SK-N-SH (cell line): ENCODE measurements around the gene MEX3A. TPM values are rescaled to one million over a fixed set of nuclear protein-coding genes. Genes with fewer than 3 reads are reported as not detected.

Source experiments
- CTCF ChIA-PET: fragments of 300-600, 350-600 bp; formaldehyde crosslinking; extraction: SDS; loops from one replicate; lab custom pipeline; 2021; lab: Yijun Ruan, JAX
- POLR2A ChIA-PET: fragments of 350-600 bp; sonication (Branson Sonifier 250); formaldehyde crosslinking; extraction: SDS; loops from one replicate; lab custom pipeline; 2020; ENCODE audit warnings: antibody characterized with exemption, inconsistent platforms; lab: Yijun Ruan, JAX
- DNase-seq: peaks from one replicate; pipeline ENCODE4 v3.0.0; 2012
- H2AFZ ChIP-seq: fragments of 200-600 bp; sonication (generic); 2 replicates; pipeline ENCODE4 v1.8.1; 2016; ENCODE audit warnings: antibody characterized with exemption, mild to moderate bottlenecking, low read depth
- H3F3A ChIP-seq: fragments of 200-600 bp; sonication (generic); replicated peaks from 2 replicates; pipeline ENCODE3; 2016; ENCODE audit warnings: antibody characterized with exemption, mild to moderate bottlenecking; ENCODE audit not compliant: insufficient read depth
- H3K27ac ChIP-seq, 2 experiments: fragments of 200-500 bp in 1 of 2; fragments of 200-600 bp in 1 of 2; sonication (Bioruptor generic) in 1 of 2; sonication (generic), shearing (Covaris generic) in 1 of 2; 2 replicates each; pipeline versions ENCODE4 v1.5.1 to v1.6.1; 2014 to 2016; ENCODE audit warnings: low read depth in 2 of 2, inconsistent platforms in 1 of 2, low read length in 1 of 2, mild to moderate bottlenecking in 1 of 2, mixed read lengths in 1 of 2
- H3K27me3 ChIP-seq: fragments of 200-600 bp; sonication (generic), shearing (Covaris generic); 2 replicates; pipeline ENCODE4 v1.6.1; 2016; ENCODE audit warnings: mixed run types; ENCODE audit not compliant: insufficient read depth
- H3K36me3 ChIP-seq, 2 experiments: fragments of 200-500 bp in 1 of 2; fragments of 200-600 bp in 1 of 2; sonication (Bioruptor generic) in 1 of 2; sonication (generic) in 1 of 2; replicated peaks in 1 of 2; 2 replicates each; pipeline versions ENCODE3 to v1.5.1; 2014 to 2016; ENCODE audit warnings: low read length in 1 of 2, mild to moderate bottlenecking in 1 of 2; ENCODE audit not compliant: insufficient read depth in 2 of 2, control insufficient read depth in 1 of 2
- H3K4me1 ChIP-seq, 2 experiments: fragments of 200-500 bp in 1 of 2; fragments of 200-600 bp in 1 of 2; sonication (Bioruptor generic) in 1 of 2; sonication (generic), shearing (Covaris generic) in 1 of 2; 2 replicates each; pipeline versions ENCODE4 v1.5.1 to v1.6.1; 2014 to 2016; ENCODE audit warnings: low read depth in 1 of 2, low read length in 1 of 2, mixed run types in 1 of 2; ENCODE audit not compliant: insufficient read depth in 2 of 2, control insufficient read depth in 1 of 2
- H3K4me2 ChIP-seq: fragments of 200-600 bp; sonication (generic), shearing (Covaris generic); 2 replicates; pipeline ENCODE4 v1.6.1; 2017; ENCODE audit warnings: mixed run types
- H3K4me3 ChIP-seq, 2 experiments: fragments of 200-500 bp in 1 of 2; fragments of 200-600 bp in 1 of 2; sonication (Bioruptor generic) in 1 of 2; sonication (generic), shearing (Covaris generic) in 1 of 2; 2 replicates each; pipeline versions ENCODE4 v1.5.1 to v1.8.1; 2014 to 2016; ENCODE audit warnings: low read depth in 2 of 2, inconsistent platforms in 1 of 2, low read length in 1 of 2, mild to moderate bottlenecking in 1 of 2, mixed read lengths in 1 of 2, moderate library complexity in 1 of 2
- H3K79me2 ChIP-seq: fragments of 200-600 bp; sonication (generic); 2 replicates; pipeline ENCODE4 v1.8.1; 2017; ENCODE audit warnings: mild to moderate bottlenecking; ENCODE audit not compliant: insufficient read depth
- H3K9ac ChIP-seq: fragments of 200-600 bp; sonication (generic); 2 replicates; pipeline ENCODE4 v1.6.1; 2017; ENCODE audit warnings: mixed run types
- H3K9me2 ChIP-seq: fragments of 200-600 bp; sonication (generic); 2 replicates; pipeline ENCODE4 v1.6.1; 2017; ENCODE audit warnings: mixed run types
- H3K9me3 ChIP-seq: fragments of 200-600 bp; sonication (generic); 2 replicates; pipeline ENCODE4 v1.6.1; 2017; ENCODE audit warnings: mixed run types, mild to moderate bottlenecking, moderate library complexity
- H4K20me1 ChIP-seq: fragments of 200-600 bp; sonication (generic); 2 replicates; pipeline ENCODE4 v1.6.1; 2017; ENCODE audit warnings: mild to moderate bottlenecking, mixed run types; ENCODE audit not compliant: insufficient read depth
- FOXM1 ChIP-seq: IDR thresholded peaks from 2 replicates; pipeline ENCODE4 v1.4.0; 2012; ENCODE audit warnings: low read depth, mild to moderate bottlenecking
- IRF3 ChIP-seq: fragments of 150-350 bp; IDR thresholded peaks from 2 replicates; pipeline ENCODE4 v1.6.1; 2016; ENCODE audit warnings: mild to moderate bottlenecking, low read depth, low read length
- TEAD4 ChIP-seq: IDR thresholded peaks from 2 replicates; pipeline ENCODE4 v1.4.0; 2012; ENCODE audit warnings: mild to moderate bottlenecking, borderline replicate concordance; ENCODE audit not compliant: insufficient read depth
- USF1 ChIP-seq: IDR thresholded peaks from 2 replicates; pipeline ENCODE4 v1.4.0; 2012; ENCODE audit warnings: low read depth, borderline replicate concordance
- YY1 ChIP-seq: IDR thresholded peaks from 2 replicates; pipeline ENCODE4 v1.4.0; 2012; ENCODE audit warnings: low read depth, mild to moderate bottlenecking
- ZBTB33 ChIP-seq: IDR thresholded peaks from 2 replicates; pipeline ENCODE4 v1.4.0; 2012; ENCODE audit warnings: low read depth, borderline replicate concordance
- WGBS: methylation state at CpG from one replicate; pipeline ENCODE4 v1.1.6; 2017; ENCODE audit warnings: low lambda C conversion rate; 5-methylcytosine and 5-hydroxymethylcytosine counted together
- polyA plus RNA-seq, 3 experiments: library from polyadenylated mRNA; depleted of rRNA; stranded (reverse); fragments of >200 nt; gene quantifications; 2 replicates each; pipeline ENCODE4 v1.2.3, GENCODE V29; 2012

Gene MEX3A
- polyA plus RNA-seq, 1 of the 3 experiments (the other 2 are of a cell fraction) = 16.2 TPM

DNA sequence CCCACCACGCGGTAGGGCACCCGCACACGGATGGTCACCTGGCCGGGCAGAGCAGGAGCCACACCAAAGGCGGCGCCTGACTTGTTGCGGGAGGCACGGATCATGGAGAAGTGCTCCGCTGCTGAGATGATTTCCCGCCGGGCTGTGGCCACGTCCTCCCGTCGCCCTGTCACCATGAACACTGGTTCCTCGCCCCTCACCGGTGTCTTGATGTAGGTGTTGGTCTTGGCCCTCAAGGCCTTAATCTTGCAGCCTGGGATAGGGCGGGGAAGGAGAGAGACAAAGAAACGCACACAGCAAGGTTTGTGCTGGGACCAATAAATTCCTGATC lies 4.9 kb downstream of the MEX3A start:
- Histone ChIP-seq H3K9me2 (no peaks in the 10 kb centered on the region), H3K4me1 (peaks cover 0 to 37% of the 10 kb centered on the region in 2 experiments; a peak in 2 of 4 replicates), H3K9ac (no peak overlapping the region), H2AFZ (no peak overlapping the region), H3K4me3 (no peak overlapping the region), H3K4me2 (no peak overlapping the region), H3K9me3 (no peaks in the 10 kb centered on the region), H3K36me3 (peaks cover 6 to 55% of the 10 kb centered on the region in 2 experiments), H3F3A (peaks cover 12% of the 10 kb centered on the region), H3K27ac (no peak overlapping the region), H4K20me1 (peaks cover 68% of the 10 kb centered on the region), H3K27me3 (no peaks in the 10 kb centered on the region), H3K79me2 (peaks cover 81% of the 10 kb centered on the region)
- DNase-seq = no peak
- POLR2A ChIA-PET = no interaction called here
- TF ChIP-seq YY1 (no peak), FOXM1 (no peak), IRF3 (no peak), USF1 (no peak), TEAD4 (no peak)
- CTCF ChIA-PET = no interaction called here
- 95% methylated on average over 18 of the region's 19 CpGs for WGBS

- POLR2A ChIA-PET = no interaction called here
- no peak overlapping the region for H3K4me2 ChIP-seq
Observed at GRCh38 chr1:156076609-156077429, 5.4 kb downstream of the MEX3A start.

More at GRCh38 chr1:156076609-156077429, 5.4 kb downstream of the MEX3A start:
- Histone ChIP-seq H3K9ac (no peak overlapping the region), H3K36me3 (peaks cover 6 to 57% of the 10 kb centered on the region in 2 experiments), H4K20me1 (peaks cover 69% of the 10 kb centered on the region), H3K27me3 (no peaks in the 10 kb centered on the region)
- no peak for TF ChIP-seq ZBTB33
- TF ChIP-seq, all 33 proteins: peak for 0
- WGBS = 89% methylated on average over 51 of the region's 73 CpGs
- H3K79me2 ChIP-seq = peaks cover 76% of the 10 kb centered on the region
- H3K4me3 ChIP-seq = no peak overlapping the region
- no peak for DNase-seq
- H3K4me1 ChIP-seq = peaks cover 0 to 40% of the 10 kb centered on the region in 2 experiments; a peak in 2 of 4 replicates
- H2AFZ ChIP-seq = no peak overlapping the region
- CTCF ChIA-PET = no interaction called here
- no peaks in the 10 kb centered on the region for H3K9me2 ChIP-seq
- no peaks in the 10 kb centered on the region for H3K9me3 ChIP-seq
- H3F3A ChIP-seq = peaks cover 15% of the 10 kb centered on the region
- H3K27ac ChIP-seq = no peak overlapping the region
